ENCODE results near the gene DIP2C. TPM values are rescaled to one million over a fixed set of nuclear protein-coding genes. Genes with fewer than 3 reads are reported as not detected.

DIP2C gene
- total and polyA plus RNA-seq, 8 donors = 2.4 to 40.1 (median 21.0) TPM

- H3K9me3 ChIP-seq = no peaks in the 10 kb centered on the region
- WGBS, 5 donors = 92 to 97% (median 94%) methylated on average over 46 of the region's 46 CpGs
- no peaks in the 10 kb centered on the region for H3K27me3 ChIP-seq
- intact Hi-C loops (cut with DNase I; ENCODE audit: low total_unique reads) = no loop called here
- no peak for DNase-seq
- H3K27ac ChIP-seq = peak overlapping the region in 2 of 5 donors; percentile 80 to 83
- TF ChIP-seq, protein P1, sequence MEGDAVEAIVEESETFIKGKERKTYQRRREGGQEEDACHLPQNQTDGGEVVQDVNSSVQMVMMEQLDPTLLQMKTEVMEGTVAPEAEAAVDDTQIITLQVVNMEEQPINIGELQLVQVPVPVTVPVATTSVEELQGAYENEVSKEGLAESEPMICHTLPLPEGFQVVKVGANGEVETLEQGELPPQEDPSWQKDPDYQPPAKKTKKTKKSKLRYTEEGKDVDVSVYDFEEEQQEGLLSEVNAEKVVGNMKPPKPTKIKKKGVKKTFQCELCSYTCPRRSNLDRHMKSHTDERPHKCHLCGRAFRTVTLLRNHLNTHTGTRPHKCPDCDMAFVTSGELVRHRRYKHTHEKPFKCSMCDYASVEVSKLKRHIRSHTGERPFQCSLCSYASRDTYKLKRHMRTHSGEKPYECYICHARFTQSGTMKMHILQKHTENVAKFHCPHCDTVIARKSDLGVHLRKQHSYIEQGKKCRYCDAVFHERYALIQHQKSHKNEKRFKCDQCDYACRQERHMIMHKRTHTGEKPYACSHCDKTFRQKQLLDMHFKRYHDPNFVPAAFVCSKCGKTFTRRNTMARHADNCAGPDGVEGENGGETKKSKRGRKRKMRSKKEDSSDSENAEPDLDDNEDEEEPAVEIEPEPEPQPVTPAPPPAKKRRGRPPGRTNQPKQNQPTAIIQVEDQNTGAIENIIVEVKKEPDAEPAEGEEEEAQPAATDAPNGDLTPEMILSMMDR (IDR thresholded peaks at IDR 0.05) = no peak
- TF ChIP-seq EP300 (IDR thresholded peaks at IDR 0.05) (no peak), POLR2A (IDR thresholded peaks at IDR 0.05) (no peak), POLR2AphosphoS5 (IDR thresholded peaks at IDR 0.05) (no peak)
- H3K4me1 ChIP-seq = peaks cover 14 to 46% (median 38%) of the 10 kb centered on the region in 4 donors
- no peak overlapping the region for H3K4me3 ChIP-seq
- peaks cover 0 to 8% (median 2%) of the 10 kb centered on the region in 4 donors for H3K36me3 ChIP-seq
These were observed 62.2 kb downstream of the DIP2C start for GRCh38 chr10:627032-627992.

DNA sequence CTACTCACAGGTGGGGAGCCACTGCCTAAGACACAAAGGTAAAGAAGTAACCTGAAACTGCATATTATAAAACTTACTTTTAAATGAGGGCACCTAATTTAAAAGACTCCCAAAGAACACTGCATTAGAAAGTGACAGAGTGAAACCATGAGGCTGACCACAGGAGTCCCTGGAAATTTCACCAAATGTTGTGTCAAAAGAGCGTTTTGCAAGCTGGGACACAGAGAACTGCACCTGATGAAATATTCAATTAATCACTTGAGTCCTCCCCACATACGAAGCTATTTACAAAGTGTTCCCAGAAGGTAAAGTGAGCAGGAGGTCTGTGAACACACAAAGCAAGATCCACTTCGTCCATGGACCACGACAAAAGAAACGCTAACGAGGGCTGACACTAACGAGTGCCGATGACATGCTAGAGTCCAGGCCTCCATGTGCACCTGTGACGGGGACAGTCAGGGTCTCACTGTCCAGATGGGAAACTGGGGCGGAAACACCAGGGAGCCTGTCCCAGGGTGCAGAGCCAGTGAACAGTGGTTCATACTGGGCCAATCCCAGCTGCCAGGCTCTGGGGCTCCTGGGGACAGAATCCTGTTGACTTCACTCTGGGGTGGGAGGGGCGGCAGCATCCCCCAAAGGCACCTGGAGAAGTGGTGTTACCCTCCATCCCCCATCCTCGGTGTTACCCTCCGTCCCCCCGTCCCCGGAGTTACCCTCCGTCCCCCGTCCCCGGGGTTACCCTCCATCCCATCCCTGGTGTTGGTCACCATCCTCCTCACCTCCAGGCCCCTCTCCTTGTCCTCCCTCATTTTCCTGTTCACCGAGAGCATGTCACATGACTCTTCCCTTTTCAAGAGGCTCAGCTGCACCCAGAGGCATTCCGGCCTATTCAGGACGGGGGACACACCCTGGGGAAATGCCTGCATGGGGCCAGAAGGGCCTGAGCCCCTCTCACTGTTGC is 63.4 kb downstream of the DIP2C start:
- no peaks in the 10 kb centered on the region for H3K9me3 ChIP-seq
- H3K36me3 ChIP-seq = peaks cover 0 to 8% (median 2%) of the 10 kb centered on the region in 4 donors
- peak overlapping the region; percentile 4 to 83 (median 77) for H3K27ac ChIP-seq
- peaks cover 14 to 56% (median 41%) of the 10 kb centered on the region in 4 donors for H3K4me1 ChIP-seq
- WGBS, 5 donors = 88 to 93% (median 89%) methylated on average over 21 of the region's 21 CpGs
- H3K27me3 ChIP-seq = no peaks in the 10 kb centered on the region
- intact Hi-C loops (cut with DNase I; ENCODE audit: low total_unique reads) = no loop called here
- no peak overlapping the region for H3K4me3 ChIP-seq
- no peak for DNase-seq
- no peak for TF ChIP-seq EP300 (IDR thresholded peaks at IDR 0.05)
- no peak for TF ChIP-seq POLR2AphosphoS5 (IDR thresholded peaks at IDR 0.05)

DNA sequence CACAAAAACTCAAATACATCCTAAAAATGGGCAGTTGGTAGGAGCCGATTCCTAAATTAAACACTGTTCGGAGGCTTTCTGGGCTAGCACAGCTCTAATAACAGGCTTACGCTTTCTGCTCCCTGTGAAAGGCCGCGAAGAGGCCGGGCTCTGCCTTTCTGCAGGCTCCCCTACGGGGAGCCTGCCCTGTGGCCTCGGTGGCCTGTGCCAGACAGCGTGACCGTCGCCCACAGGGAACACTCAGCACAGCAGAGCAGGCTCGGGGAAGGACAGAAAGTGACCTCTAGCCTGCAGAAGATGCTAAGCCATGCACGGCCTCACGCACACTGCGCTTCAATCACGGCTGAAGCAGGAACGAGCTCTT is 64.2 kb downstream of the DIP2C start:
- H3K36me3 ChIP-seq = peaks cover 0 to 8% (median 2%) of the 10 kb centered on the region in 4 donors
- no peaks in the 10 kb centered on the region for H3K27me3 ChIP-seq
- intact Hi-C loops (cut with DNase I; ENCODE audit: low total_unique reads) = no loop called here
- peaks cover 14 to 56% (median 41%) of the 10 kb centered on the region in 4 donors for H3K4me1 ChIP-seq
- H3K27ac ChIP-seq = peak overlapping the region; percentile 4 to 83 (median 77)
- peak overlapping the region in 2 of 4 donors; percentile 1 to 21 for H3K4me3 ChIP-seq
- 64 to 76% (median 73%) methylated on average over 12 to 17 of the region's 17 CpGs for whole genome bisulfite sequencing, 5 donors
- TF ChIP-seq, protein P1 (IDR thresholded peaks at IDR 0.05) = no peak
- TF ChIP-seq EP300 (IDR thresholded peaks at IDR 0.05) = no peak
- no peak for TF ChIP-seq POLR2AphosphoS5 (IDR thresholded peaks at IDR 0.05)
- TF ChIP-seq POLR2A (IDR thresholded peaks at IDR 0.05) = no peak
- H3K9me3 ChIP-seq = no peaks in the 10 kb centered on the region
- no peak for DNase-seq

GRCh38 chr10:624605-625332 is 64.7 kb downstream of the DIP2C start:
- H3K27ac ChIP-seq = peak overlapping the region; percentile 35 to 83 (median 77)
- H3K4me1 ChIP-seq = peaks cover 14 to 56% (median 42%) of the 10 kb centered on the region in 4 donors
- DNase-seq = peak in 1 of 2 donors; percentile 74
- WGBS, 5 donors = 65 to 74% (median 67%) methylated on average over 22 to 35 of the region's 35 CpGs
- no peaks in the 10 kb centered on the region for H3K9me3 ChIP-seq
- intact Hi-C loops (cut with DNase I; ENCODE audit: low total_unique reads) = no loop called here
- peaks cover 0 to 5% (median 2%) of the 10 kb centered on the region in 4 donors for H3K36me3 ChIP-seq
- peak overlapping the region in 2 of 4 donors; percentile 1 to 21 for H3K4me3 ChIP-seq
- TF ChIP-seq, protein P1 (IDR thresholded peaks at IDR 0.05) = no peak
- TF ChIP-seq POLR2A (IDR thresholded peaks at IDR 0.05) = no peak
- TF ChIP-seq POLR2AphosphoS5 (IDR thresholded peaks at IDR 0.05) = peak; percentile 21 to 77 (median 63)
- peak; percentile 70 for TF ChIP-seq EP300 (IDR thresholded peaks at IDR 0.05)
- H3K27me3 ChIP-seq = no peaks in the 10 kb centered on the region

Data from stomach (tissue), 9 donors.